Natural killer cell treated with Interleukin-12 subunit alpha and Interleukin-12 subunit beta and Interleukin-15 and Interleukin-18, amount 100 ng/mL, for 72 hours (primary cell): ENCODE measurements around the gene OR51D1. TPM values are rescaled to one million over a fixed set of nuclear protein-coding genes. Genes with fewer than 3 reads are reported as not detected.

Experiments
- ATAC-seq, 2 donors: fragments of 150-1000 bp; cut with Tn5 transposase in 1 of 2; sonication (Bioruptor Pico), chemical (Tn5 transposase) in 1 of 2; 2 replicates each; pipeline ENCODE4 v1.10.0; 2021
- DNase-seq: peaks from one replicate; pipeline ENCODE4 v3.0.0; 2022; ENCODE audit warnings: low spot score
- H3K27ac Mint-ChIP-seq, 2 donors: 1 replicate in 1 of 2; 2 replicates in 1 of 2; pipeline ENCODE4 v1.8.0; 2022; ENCODE audit warnings: mixed read lengths in 2 of 2, mild to moderate bottlenecking in 1 of 2, moderate library complexity in 1 of 2
- H3K27me3 Mint-ChIP-seq, 2 donors: 1 replicate in 1 of 2; 2 replicates in 1 of 2; pipeline ENCODE4 v1.8.0; 2022; ENCODE audit warnings: mixed read lengths in 2 of 2
- H3K36me3 Mint-ChIP-seq: one replicate; pipeline ENCODE4 v1.8.0; 2022; ENCODE audit warnings: mixed read lengths
- H3K4me1 Mint-ChIP-seq, 2 donors: 1 replicate in 1 of 2; 2 replicates in 1 of 2; pipeline ENCODE4 v1.8.0; 2022; ENCODE audit warnings: low read depth in 2 of 2, mixed read lengths in 2 of 2, mild to moderate bottlenecking in 1 of 2
- H3K4me3 Mint-ChIP-seq: one replicate; pipeline ENCODE4 v1.8.0; 2022; ENCODE audit warnings: mixed read lengths
- H3K9me3 Mint-ChIP-seq: 2 replicates; pipeline ENCODE4 v1.8.0; 2022; ENCODE audit warnings: mixed read lengths
- total RNA-seq, 2 donors: library from RNA; stranded (reverse); gene quantifications; one replicate each; pipeline ENCODE4 v1.2.3, GENCODE V29; 2022

The OR51D1 gene
- total RNA-seq, 2 donors from 2014 or later = not detected

DNA sequence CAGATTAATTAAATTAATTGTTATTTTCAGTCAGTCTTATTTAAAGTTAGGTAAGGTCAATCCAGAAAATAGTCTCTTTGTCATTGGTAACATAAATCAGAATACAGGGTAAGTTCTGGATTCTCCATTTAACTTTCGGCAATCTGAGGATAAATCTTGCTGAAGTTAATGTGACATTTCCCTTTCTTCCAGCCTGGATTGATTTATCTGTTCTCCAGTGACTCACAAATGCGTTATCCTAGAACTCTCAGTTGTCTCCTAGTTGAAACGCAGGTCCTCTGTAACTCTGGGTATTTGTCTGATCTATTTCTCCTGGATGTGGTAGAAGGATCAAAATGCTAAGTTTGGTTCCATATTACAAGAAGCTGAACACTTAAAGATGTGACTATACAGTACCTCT is 27.5 kb downstream of the OR51D1 start:
- Mint-ChIP-seq H3K36me3 (no peaks in the 10 kb centered on the region), H3K4me3 (no peak overlapping the region), H3K9me3 (no peaks in the 10 kb centered on the region), H3K27ac (no peak overlapping the region), H3K27me3 (peaks cover 23 to 24% of the 10 kb centered on the region in 2 donors), H3K4me1 (no peaks in the 10 kb centered on the region)
- DNase-seq = no peak
- no peak for ATAC-seq

DNA sequence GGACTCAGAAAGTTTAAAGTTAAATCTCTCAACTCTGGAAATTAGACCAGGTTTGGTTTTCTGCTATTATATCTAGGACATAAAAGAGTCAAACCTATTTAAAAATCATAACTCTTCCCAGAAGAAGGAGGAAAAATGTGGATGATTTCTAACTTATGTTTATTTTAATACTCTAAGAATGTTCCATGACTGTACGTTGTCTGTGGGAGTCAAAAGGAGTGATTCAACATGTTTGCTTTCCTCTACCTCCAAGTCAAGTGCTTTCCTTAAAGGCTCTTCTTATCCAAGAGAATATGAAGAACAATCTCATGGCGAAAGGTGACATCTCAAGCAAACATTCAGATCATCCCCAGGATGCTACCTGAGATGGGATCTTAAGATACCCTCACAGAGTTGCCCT is 28.1 kb downstream of the OR51D1 start:
- H3K27me3 Mint-ChIP-seq = peaks cover 23% of the 10 kb centered on the region in 2 donors
- no peaks in the 10 kb centered on the region for H3K9me3 Mint-ChIP-seq
- no peaks in the 10 kb centered on the region for H3K4me1 Mint-ChIP-seq
- no peak overlapping the region for H3K4me3 Mint-ChIP-seq
- H3K36me3 Mint-ChIP-seq = no peaks in the 10 kb centered on the region
- ATAC-seq (no peak), DNase-seq (no peak)
- H3K27ac Mint-ChIP-seq = no peak overlapping the region

DNA sequence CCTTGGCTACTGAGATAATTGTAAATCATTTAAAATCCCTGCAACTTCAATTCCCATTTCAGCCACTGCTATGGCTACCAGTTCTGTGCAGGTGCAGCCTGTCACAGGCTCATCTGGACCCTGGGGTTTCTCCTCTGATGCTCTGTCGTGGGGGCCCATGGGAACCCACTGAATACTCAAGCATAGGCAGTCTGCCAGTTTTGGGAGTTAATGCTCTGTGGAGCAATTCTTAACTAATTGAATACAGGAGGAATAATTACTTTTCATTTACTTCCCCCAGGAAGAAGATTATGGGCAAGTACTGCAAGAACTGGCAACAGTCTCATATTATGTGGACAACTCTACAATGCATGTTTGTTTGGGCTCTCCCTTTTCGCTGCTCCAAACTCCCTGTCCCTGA is 34.5 kb downstream of the OR51D1 start:
- DNase-seq = no peak
- no peaks in the 10 kb centered on the region for H3K9me3 Mint-ChIP-seq
- H3K4me1 Mint-ChIP-seq = no peaks in the 10 kb centered on the region
- H3K36me3 Mint-ChIP-seq = no peaks in the 10 kb centered on the region
- no peak for ATAC-seq
- no peak overlapping the region for H3K27ac Mint-ChIP-seq
- H3K27me3 Mint-ChIP-seq = peaks cover 15 to 31% of the 10 kb centered on the region in 2 donors
- no peak overlapping the region for H3K4me3 Mint-ChIP-seq

DNA sequence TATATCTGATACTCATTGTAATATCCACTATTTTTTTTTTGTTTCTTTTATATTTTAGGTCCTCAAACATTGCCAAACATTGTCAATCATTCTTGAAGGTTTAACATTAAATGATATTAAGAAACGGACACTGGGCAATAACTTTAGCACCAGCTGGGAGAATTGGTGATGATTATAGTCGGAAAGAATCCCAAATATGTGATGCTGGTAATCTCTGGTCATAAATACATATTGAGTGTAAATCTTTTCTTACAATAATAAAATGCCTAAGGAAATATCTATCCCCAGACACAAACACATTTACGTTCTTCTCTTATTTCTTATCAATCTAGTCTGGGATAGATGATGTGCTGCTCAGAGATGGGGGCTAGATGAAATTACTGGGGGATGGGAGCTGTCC is 35.2 kb downstream of the OR51D1 start:
- DNase-seq = no peak
- Mint-ChIP-seq H3K36me3 (no peaks in the 10 kb centered on the region), H3K4me1 (no peaks in the 10 kb centered on the region), H3K9me3 (no peaks in the 10 kb centered on the region), H3K27me3 (peaks cover 15 to 31% of the 10 kb centered on the region in 2 donors), H3K4me3 (no peak overlapping the region), H3K27ac (no peak overlapping the region)
- ATAC-seq = no peak

DNA sequence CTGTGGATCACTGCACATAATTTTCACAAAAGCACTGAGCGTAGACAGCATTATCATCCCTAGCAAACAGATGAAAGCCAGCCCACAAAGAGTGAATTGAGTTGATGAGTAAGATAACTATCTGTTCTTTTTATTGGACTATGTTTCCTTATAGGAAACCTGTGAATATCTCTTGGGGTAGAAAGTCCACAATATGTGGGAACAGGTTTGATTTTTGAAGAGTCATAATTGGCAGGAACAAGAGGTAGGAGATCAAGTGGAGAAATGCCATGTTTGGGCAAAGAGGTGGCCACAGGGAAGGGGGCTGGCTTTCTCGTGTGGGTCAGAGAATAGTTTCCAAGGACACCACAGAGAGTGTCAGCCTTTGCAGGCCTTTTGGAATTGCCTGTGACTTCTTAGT is 36.5 kb downstream of the OR51D1 start:
- ATAC-seq (no peak), DNase-seq (no peak)
- Mint-ChIP-seq H3K27ac (no peak overlapping the region), H3K27me3 (peaks cover 15 to 31% of the 10 kb centered on the region in 2 donors), H3K4me1 (no peaks in the 10 kb centered on the region), H3K4me3 (no peak overlapping the region), H3K36me3 (no peaks in the 10 kb centered on the region), H3K9me3 (no peaks in the 10 kb centered on the region)

DNA sequence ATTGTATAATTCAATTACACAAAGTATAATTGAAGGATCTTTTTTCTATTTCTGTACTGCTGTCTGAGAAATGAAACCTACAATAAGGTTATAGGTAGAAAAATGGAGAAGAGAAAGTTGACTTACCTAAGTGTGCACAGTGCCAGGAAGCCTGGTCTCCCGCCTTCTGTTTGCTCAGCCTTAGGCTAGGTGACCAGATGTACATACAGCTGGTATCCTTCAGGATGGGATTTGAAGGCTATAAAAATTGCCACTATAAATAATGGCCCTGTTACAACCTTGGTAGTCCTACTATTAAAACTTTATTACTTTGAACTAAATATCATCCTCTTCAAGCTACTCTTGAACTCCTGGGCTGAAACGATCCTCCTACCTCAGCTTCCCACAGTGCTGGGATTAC is 40.7 kb downstream of the OR51D1 start:
- Mint-ChIP-seq H3K27ac (no peak overlapping the region), H3K4me1 (no peaks in the 10 kb centered on the region), H3K4me3 (no peak overlapping the region), H3K36me3 (no peaks in the 10 kb centered on the region), H3K9me3 (no peaks in the 10 kb centered on the region), H3K27me3 (peaks cover 8 to 12% of the 10 kb centered on the region in 2 donors)
- ATAC-seq = no peak
- no peak for DNase-seq

DNA sequence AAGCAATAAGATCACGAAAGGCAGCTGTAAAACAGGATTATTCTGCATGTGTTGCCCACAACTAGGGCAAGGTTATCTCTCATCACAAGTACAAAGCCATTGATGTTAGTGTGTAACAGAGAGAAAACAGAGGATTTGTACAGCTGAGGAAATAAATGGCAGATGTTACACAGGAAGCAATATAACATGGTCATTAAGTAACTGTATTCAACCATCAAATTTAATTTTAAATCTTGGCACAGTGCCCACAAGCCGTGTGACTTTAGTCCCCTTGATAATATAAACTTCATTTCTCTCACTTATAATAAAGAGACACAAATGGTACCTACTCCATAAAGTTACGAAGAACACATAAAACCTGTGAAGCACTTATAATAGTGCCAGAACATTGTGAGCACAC is 43.1 kb downstream of the OR51D1 start:
- Mint-ChIP-seq H3K4me3 (no peak overlapping the region), H3K27me3 (peaks cover 0 to 2% of the 10 kb centered on the region in 2 donors), H3K27ac (no peak overlapping the region), H3K36me3 (no peaks in the 10 kb centered on the region), H3K4me1 (no peaks in the 10 kb centered on the region), H3K9me3 (no peaks in the 10 kb centered on the region)
- no peak for ATAC-seq
- no peak for DNase-seq

DNA sequence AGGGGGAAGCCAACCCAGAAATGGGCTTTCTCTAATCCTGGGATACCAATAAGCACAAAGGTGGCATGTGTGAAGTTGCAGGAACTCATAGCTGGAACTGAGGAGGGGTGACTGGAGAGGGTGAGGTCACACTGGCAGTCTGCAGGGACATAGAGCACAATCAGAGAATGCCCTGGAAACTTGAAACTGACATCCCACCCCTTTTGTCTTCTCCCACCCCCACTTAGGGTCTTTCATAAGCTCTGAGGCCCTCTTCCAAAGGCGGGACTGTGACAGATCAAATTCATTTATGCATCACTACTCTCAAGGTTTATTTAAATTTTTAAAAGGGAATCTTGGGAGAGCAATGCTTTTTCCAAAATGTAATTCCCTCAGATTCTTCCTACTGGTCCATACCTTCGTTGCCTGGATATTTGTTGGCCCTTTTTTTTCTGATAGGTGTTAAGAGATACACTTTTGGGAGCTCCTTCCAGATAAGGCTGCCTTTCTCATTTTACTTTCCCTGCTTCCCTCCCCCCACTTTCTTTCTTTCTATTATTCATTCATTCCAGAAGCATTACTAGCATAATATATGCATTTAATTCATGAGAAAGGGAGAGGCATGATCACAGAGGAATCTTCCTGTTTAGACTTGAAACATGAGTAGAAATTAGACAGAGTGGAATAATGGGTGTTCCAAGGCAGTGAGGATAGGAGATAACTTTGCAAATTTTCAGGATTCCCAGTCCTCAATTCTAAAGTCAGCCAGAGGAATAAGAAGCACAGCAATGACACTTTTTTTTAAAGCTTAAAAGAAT is 45.5 kb downstream of the OR51D1 start:
- no peaks in the 10 kb centered on the region for H3K4me1 Mint-ChIP-seq
- no peak overlapping the region for H3K4me3 Mint-ChIP-seq
- no peak for ATAC-seq
- H3K9me3 Mint-ChIP-seq = no peaks in the 10 kb centered on the region
- H3K36me3 Mint-ChIP-seq = no peaks in the 10 kb centered on the region
- H3K27ac Mint-ChIP-seq = no peak overlapping the region
- peaks cover 0 to 2% of the 10 kb centered on the region in 2 donors for H3K27me3 Mint-ChIP-seq
- no peak for DNase-seq

DNA sequence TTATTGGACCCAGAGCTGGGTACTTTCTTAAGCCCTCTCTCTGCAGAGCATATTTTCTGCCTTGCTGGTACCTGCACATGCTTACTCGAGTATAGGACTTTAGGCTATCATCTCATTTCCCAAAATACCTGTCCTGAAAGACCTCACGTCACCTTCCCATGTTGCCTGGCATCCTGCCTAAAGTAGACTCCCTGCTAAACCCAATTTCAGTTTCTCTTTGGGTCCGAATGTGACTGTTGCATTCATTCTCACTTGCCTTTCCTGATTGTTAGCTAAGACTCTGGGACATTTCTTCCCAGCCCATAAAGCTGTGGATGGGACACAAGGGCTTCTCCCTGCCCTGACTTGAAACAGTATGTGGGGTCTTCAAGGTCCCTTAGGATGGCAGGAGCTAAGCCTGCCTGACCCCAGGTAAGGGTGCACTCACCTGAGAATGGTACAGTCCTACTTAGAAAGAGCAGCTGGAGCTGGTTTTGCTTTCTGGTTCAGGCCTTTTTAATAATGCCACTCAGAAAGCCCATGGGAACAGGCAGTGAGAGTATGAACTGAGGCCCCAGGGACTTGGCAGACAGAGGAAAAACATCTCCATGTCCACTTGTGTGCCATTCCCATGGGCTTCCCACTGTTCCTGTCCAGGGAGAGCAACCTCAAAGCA is 47.5 kb downstream of the OR51D1 start:
- H3K4me1 Mint-ChIP-seq = no peaks in the 10 kb centered on the region
- no peaks in the 10 kb centered on the region for H3K36me3 Mint-ChIP-seq
- ATAC-seq = no peak
- DNase-seq = no peak
- peaks cover 0 to 2% of the 10 kb centered on the region in 2 donors for H3K27me3 Mint-ChIP-seq
- H3K9me3 Mint-ChIP-seq = no peaks in the 10 kb centered on the region
- no peak overlapping the region for H3K4me3 Mint-ChIP-seq
- H3K27ac Mint-ChIP-seq = no peak overlapping the region

Other genes with a start within 250 kb of the OR51D1 start
- gene TRIM21, start 243.8 kb upstream of the OR51D1 start, total RNA-seq = 10 to 100 TPM; 27.3 to 41.3 TPM
- gene OR52K2, start 188.2 kb upstream of the OR51D1 start, total RNA-seq = not detected
- gene OR52K1, start 154.8 kb upstream of the OR51D1 start, total RNA-seq = not detected
- gene OR52M1, start 92.3 kb upstream of the OR51D1 start, total RNA-seq = not detected
- not detected for gene OR52I2, start 55.7 kb upstream of the OR51D1 start, total RNA-seq
- not detected for gene OR52I1, start 43.4 kb upstream of the OR51D1 start, total RNA-seq
- 10 to 100 TPM; 12.6 to 15.3 TPM for gene TRIM68, start 29.2 kb upstream of the OR51D1 start, total RNA-seq
- not detected for gene OR51E1, start 6.5 kb downstream of the OR51D1 start, total RNA-seq
- not detected for gene OR51E2, start 60.4 kb downstream of the OR51D1 start, total RNA-seq
- not detected for gene MMP26, start 67.3 kb downstream of the OR51D1 start, total RNA-seq
- not detected for gene OR51F1, start 132.5 kb downstream of the OR51D1 start, total RNA-seq
- not detected for gene OR52R1, start 166.9 kb downstream of the OR51D1 start, total RNA-seq
- gene OR51F2, start 183.8 kb downstream of the OR51D1 start, total RNA-seq = not detected
- not detected for gene OR51S1, start 211.7 kb downstream of the OR51D1 start, total RNA-seq
- not detected for gene OR51T1, start 244.4 kb downstream of the OR51D1 start, total RNA-seq